ENCODE results near the gene USO1.
"Not testable (repeated sequence)": the region's sequence is repeated elsewhere in the genome, so short reads cannot be mapped to it uniquely, and the experiment has no call there.

USO1 gene

DNA sequence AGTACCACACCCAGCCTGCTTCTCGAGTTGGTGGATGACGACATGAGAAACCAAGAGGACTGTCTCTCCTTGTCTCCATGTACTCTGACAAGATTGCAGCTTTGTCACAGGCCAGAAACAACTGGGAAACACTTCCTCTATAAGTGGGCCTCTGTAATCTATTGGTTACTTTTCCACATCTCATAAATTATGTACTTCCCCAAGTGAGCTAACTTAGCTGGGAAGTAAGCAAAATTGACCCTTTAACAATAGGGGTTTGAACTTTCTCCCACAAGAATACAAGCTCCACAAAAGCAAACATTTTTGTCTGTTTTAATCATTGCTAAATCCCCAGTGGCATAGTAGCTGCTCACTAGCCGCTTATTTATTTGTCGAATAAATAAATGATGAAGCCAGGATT is 14.1 kb upstream of the USO1 start:
- in situ Hi-C loops (cut with MboI; ENCODE audit: low sequenced_read_pairs) = no loop called here

- in situ Hi-C loops (cut with MboI; ENCODE audit: low sequenced_read_pairs) = no loop called here
Measured at GRCh38 chr4:75714011-75714410, 10.4 kb upstream of the USO1 start.

DNA sequence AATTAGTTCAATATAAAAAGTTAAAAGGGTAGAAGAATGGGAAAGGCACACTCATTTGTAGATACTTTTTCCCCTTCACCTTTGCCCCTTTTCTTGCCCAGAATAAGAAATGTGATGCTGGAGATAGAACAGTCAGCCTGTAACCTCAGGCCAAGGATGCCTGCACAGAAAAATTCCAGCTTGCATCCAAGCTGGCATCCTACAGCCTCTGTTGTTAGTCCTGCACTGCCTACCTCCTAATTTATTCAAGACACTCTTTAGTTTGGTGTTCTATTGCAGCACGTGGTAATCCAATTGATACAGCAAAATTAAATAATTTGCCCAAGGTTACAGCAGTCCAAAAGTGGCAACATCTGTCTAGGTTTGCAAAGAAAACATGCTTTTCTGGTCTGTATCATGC is 9.7 kb upstream of the USO1 start:
- in situ Hi-C loops (cut with MboI; ENCODE audit: low sequenced_read_pairs) = no loop called here

DNA sequence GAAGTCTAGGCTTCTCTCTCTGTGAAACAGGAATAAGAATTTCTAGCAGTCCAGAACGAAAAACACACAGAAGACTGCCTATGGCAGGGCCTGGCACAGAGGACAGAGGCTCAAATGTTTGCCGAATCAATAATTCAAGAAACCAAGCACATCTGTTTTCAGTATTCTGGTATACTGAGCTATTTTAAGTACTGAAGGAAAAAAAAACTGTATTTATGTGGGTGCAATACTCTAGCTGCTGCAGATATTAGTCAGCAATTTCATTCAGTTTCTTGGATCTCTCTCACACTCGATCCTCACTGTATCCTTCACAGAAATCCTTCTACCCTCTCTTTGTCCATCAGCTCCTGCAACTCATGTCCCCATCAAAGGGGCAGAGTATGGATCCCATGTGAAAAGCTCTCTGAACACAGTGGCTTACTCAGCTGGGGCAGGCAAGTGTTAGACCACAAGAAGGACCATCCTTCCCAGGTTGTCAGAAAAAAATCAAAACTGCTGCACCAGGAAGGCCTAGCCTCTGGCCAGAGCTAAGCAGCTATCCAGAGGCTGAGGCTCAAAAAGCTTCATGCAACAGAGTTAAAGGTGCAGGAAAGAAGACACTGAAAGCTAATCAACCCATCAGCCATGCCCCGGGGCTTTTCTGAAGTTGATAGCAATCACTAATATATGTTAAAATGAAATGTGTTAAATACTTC is 9.1 kb upstream of the USO1 start:
- in situ Hi-C loops (cut with MboI; ENCODE audit: low sequenced_read_pairs) = no loop called here

GRCh38 chr4:75716054-75716453 is 8.3 kb upstream of the USO1 start:
- in situ Hi-C loops (cut with MboI; ENCODE audit: low sequenced_read_pairs) = not testable (repeated sequence)

- in situ Hi-C loops (cut with MboI; ENCODE audit: low sequenced_read_pairs) = no loop called here
Measured at GRCh38 chr4:75717408-75717807, 7.0 kb upstream of the USO1 start.

GRCh38 chr4:75718529-75718928 is 5.8 kb upstream of the USO1 start:
- in situ Hi-C loops (cut with MboI; ENCODE audit: low sequenced_read_pairs) = no loop called here

- in situ Hi-C loops (cut with MboI; ENCODE audit: low sequenced_read_pairs) = no loop called here
Measured at GRCh38 chr4:75722417-75722816, 2.0 kb upstream of the USO1 start.

DNA sequence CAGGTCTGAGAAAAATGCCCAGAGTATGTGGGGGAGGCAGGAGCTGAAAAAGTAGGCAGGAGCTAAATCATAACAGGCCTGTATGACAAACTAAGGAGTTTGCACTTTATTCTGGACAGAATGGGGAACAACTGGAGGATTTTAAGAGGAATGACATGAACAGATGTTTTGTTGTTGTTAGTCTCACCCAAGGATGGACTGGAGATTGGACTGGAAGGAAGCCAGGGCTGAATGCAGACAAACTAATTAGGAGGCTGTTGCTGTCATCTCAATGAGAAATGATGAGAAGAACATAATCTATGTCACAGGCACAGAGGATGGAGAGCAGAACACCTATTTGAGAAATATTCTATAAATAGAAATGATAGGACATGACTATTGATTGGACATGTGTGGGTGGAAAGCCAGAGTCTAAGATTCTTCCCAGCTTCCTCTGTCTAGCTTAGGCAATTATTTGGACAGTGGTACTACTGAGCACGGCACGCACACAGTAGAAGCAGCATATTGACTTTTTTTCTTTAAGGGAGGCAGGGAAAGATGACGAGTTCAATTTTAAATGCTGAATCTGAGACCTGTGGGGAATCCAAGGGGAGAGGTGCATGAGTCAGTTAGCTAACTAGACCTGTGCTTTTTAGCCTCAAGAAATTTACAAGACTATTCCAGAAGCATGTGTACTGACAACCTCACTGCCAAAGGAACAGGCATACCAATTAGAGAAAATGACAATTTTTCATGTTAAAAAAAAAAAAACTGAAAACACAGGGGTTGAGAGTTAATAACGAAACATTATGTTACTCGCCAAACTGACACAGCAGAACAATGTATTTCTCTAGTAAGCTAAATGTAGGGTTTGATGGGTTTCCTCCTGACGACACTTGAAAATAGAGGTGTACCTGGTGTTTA is 963 bp upstream of the USO1 start:
- in situ Hi-C loops (cut with MboI; ENCODE audit: low sequenced_read_pairs) = no loop called here

- in situ Hi-C loops (cut with MboI; ENCODE audit: low sequenced_read_pairs) = no loop called here
Measured at GRCh38 chr4:75724867-75725724, 719 bp downstream of the USO1 start.

DNA sequence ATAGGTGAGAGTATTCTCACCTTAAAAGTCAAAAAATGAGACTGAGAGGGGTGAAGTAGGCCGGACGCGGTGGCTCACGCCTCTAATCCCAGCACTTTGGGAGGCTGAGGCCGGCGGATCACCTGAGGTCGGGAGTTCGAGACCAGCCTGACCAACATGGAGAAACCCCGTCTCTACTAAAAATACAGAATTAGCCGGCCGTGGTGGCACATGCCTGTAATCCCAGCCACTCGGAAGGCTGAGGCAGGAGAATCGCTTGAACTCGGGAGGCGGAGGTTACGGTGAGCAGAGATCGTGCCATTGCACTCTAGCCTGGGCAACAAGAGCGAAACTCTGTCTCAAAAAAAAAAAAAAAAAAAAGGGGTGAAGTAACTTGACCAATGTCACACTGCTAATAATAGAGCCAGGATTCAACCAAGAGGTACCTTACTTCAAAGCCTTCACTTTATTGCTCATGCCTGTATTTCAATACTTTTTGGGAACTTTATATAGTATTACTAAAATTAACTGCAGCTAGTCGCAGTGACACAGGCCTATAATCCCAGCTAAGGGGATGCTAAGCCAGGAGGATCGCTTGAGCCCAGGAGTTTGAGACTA is 1.7 kb downstream of the USO1 start:
- in situ Hi-C loops (cut with MboI; ENCODE audit: low sequenced_read_pairs) = not testable (repeated sequence)

DNA sequence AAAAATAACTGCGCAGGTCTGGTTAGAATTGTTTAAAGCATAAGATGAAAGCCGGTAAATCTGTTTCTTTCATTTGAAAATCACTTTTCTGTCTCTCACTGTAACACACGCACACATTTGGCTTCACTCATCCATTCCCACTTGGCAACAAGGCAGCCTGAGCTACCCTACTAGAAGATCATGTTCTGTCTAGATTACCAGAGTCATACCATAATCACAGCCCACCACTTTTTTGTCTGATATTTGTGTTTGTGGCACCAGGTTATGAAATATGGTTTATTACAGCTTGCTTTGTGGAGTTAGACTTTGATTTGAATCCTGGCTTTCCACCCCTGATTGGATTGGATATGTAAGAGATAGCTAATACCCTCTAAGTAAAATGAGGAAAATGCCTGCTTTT is 2.2 kb downstream of the USO1 start:
- in situ Hi-C loops (cut with MboI; ENCODE audit: low sequenced_read_pairs) = no loop called here

DNA sequence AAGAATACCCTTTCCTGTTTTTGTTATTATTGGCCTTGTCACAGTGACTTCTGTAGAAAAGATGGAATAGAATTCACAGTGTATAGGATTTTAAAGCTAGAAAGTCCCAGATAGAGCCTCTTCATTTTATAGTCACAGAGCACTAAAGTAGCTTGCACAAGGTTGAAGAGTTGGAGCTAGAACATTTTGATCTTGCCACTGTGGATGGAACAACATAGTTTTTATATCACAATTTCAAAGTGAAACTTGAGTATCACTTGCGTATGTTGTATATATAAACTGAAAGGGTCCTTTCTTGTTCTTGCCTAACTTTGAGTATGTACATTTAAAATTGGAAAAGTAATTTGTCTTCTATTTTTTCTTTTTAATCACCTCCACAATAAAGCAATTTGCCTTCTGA is 2.7 kb downstream of the USO1 start:
- in situ Hi-C loops (cut with MboI; ENCODE audit: low sequenced_read_pairs) = no loop called here

DNA sequence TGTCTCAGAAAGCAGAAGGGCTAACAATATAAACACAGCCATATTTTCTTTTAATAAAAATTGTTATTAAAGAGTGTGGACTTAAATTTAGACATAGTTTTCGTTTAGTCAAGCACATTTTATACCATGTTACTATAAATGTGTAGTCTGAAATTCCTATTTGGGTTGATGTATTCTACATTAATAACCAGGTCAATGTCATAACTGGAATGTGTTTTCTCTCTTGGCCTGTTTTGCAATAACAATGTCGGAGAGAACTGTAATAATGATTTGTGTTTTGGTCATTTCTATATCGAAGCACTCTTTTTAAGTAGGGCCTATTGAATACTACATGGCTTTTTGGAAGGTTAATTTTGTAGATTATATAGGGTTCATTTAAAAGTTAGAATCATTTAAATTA is 5.5 kb downstream of the USO1 start:
- in situ Hi-C loops (cut with MboI; ENCODE audit: low sequenced_read_pairs) = no loop called here

DNA sequence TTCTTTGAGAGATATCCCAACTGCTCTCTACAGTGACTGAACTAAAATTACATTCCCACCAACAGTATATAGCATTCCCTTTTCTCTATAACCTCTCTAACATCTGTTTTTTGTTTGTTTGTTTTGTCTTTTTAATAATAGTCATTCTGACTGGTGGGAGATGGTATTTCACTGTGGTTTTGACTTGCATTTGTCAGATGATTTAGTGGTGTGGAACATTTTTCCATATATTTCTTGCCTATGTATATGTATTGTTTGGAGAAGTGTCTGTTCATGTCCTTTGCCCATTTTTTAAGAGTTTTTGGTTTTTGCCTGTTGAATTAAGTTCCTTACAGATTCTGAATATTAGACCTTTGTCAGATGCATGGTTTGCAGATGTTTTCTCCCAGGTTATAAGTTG is 9.0 kb downstream of the USO1 start:
- in situ Hi-C loops (cut with MboI; ENCODE audit: low sequenced_read_pairs) = no loop called here

- in situ Hi-C loops (cut with MboI; ENCODE audit: low sequenced_read_pairs) = no loop called here
Measured at GRCh38 chr4:75735525-75735924, 11.1 kb downstream of the USO1 start.

GRCh38 chr4:75736862-75737261 is 12.5 kb downstream of the USO1 start:
- in situ Hi-C loops (cut with MboI; ENCODE audit: low sequenced_read_pairs) = no loop called here

- in situ Hi-C loops (cut with MboI; ENCODE audit: low sequenced_read_pairs) = no loop called here
Measured at GRCh38 chr4:75737398-75737797, 13.0 kb downstream of the USO1 start.

- in situ Hi-C loops (cut with MboI; ENCODE audit: low sequenced_read_pairs) = no loop called here
Measured at GRCh38 chr4:75741027-75741426, 16.6 kb downstream of the USO1 start.

DNA sequence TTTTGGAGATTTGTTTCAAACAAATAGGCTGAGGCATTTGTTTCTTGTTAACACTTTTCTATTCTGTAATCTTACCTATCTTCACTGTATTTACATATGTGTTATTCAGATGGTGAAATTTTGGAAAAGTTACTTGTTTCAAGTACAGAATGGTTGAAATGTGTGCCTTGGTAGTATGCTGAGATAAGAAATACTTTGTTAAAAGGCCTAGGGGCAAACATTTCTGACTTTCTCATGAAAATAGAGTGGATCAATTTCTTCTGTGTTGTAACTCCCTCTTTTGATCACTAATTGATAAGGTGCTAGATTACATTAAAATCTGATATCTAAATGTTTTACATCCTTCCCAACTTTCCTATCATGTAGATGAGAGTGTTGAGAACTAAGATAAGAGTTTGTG is 18.1 kb downstream of the USO1 start:
- in situ Hi-C loops (cut with MboI; ENCODE audit: low sequenced_read_pairs) = no loop called here

- in situ Hi-C loops (cut with MboI; ENCODE audit: low sequenced_read_pairs) = no loop called here
Measured at GRCh38 chr4:75745161-75745560, 20.8 kb downstream of the USO1 start.

Data from HL-60/S4 (cell line).